ENCODE measurements around the gene BAIAP2L2. TPM values are rescaled to one million over a fixed set of nuclear protein-coding genes. Genes with fewer than 3 reads are reported as not detected.

BAIAP2L2 gene
- total and polyA plus RNA-seq, 10 of the 15 experiments (the other 5 are each of a cell fraction or from before 2014, with no cell fraction given) = 0.08 to 0.38 (median 0.14) TPM; not detected in 6

- H3K9ac ChIP-seq (ENCODE audit: control insufficient read depth, insufficient read depth, low read length) = no peak overlapping the region
- H3K27me3 ChIP-seq (replicated peaks in 1 of 2; ENCODE audit: control insufficient read depth in 2 of 2, insufficient read depth in 2 of 2, low read length in 1 of 2) = no peaks in the 10 kb centered on the region
- no peak for TF ChIP-seq CREB1 (IDR thresholded peaks at IDR 0.05; ENCODE audit: low read depth)
- no peak for TF ChIP-seq PAX5 (IDR thresholded peaks at IDR 0.05; ENCODE audit: borderline replicate concordance, low read depth, low read length)
- no peak for FAIRE-seq
- ChIA-PET RAD21 (ENCODE audit: unreplicated experiment) (interaction anchor here (1.4 kb wide), 1 partner anchor 19 kb away, joined by 4 read pairs; no protein-coding TSS in a partner anchor), CTCF (interaction anchor here (1.9 kb wide), 1 partner anchor 19 kb away, joined by 4 read pairs; no protein-coding TSS in a partner anchor), SMC1A (ENCODE audit: uncharacterized antibody, unreplicated experiment) (interaction anchor here (1.0 kb wide), 1 partner anchor 234 kb away, joined by 4 read pairs; no protein-coding TSS in a partner anchor), POLR2A (interaction anchor here (0.6 kb wide), 1 partner anchor 364 kb away, joined by 4 read pairs; no protein-coding TSS in a partner anchor)
- H3K9me3 ChIP-seq (replicated peaks; ENCODE audit: control insufficient read depth, insufficient read depth, low read length) = no peaks in the 10 kb centered on the region
- no peaks in the 10 kb centered on the region for H3K79me2 ChIP-seq (ENCODE audit: control insufficient read depth, insufficient read depth, low read length)
- no peak for ATAC-seq
- 86% methylated on average over 21 of the region's 22 CpGs for WGBS (ENCODE audit: insufficient coverage, insufficient replicate concordance, low lambda C conversion rate, missing lambda C conversion rate)
- DNase-seq (ENCODE audit: low read depth, low spot score) = no peak
- H4K20me1 ChIP-seq (ENCODE audit: control insufficient read depth, insufficient read depth) = no peaks in the 10 kb centered on the region
- no peaks in the 10 kb centered on the region for H3K4me1 ChIP-seq (ENCODE audit: control insufficient read depth, insufficient read depth, low read length)
- in situ Hi-C loops (cut with MboI) = no loop called here
- intact Hi-C loops (cut with micrococcal nuclease; ENCODE audit: unreplicated experiment) = no loop called here
- BruUV-seq (replicated peaks) = no TSS peak
- H3K4me2 ChIP-seq (ENCODE audit: control insufficient read depth, insufficient read depth) = no peak overlapping the region
- H3K27ac ChIP-seq (ENCODE audit: control insufficient read depth, insufficient read depth) = no peak overlapping the region
- no peak overlapping the region for H2AFZ ChIP-seq (ENCODE audit: control insufficient read depth, low read depth, low read length)
- no peaks in the 10 kb centered on the region; a peak in 2 of 4 replicates for H3K36me3 ChIP-seq (ENCODE audit: control insufficient read depth in 2 of 2, insufficient read depth in 2 of 2, low read length in 1 of 2)
- no peak overlapping the region for H3K4me3 ChIP-seq
These were observed 38.8 kb downstream of the BAIAP2L2 start for GRCh38 chr22:38071421-38072321.

GRCh38 chr22:38070250-38070921 is 40.1 kb downstream of the BAIAP2L2 start:
- ChIA-PET POLR2A (no interaction called here), SMC1A (ENCODE audit: uncharacterized antibody, unreplicated experiment) (no interaction called here), RAD21 (ENCODE audit: unreplicated experiment) (interaction anchor here (0.6 kb wide), 1 partner anchor 252 kb away, joined by 3 read pairs; no protein-coding TSS in a partner anchor), CTCF (interaction anchor here (1.9 to 3.1 kb wide), 2 partner anchors 17 to 18 kb away, joined by 4 to 17 read pairs; no protein-coding TSS in a partner anchor)
- no peak overlapping the region for H2AFZ ChIP-seq (ENCODE audit: control insufficient read depth, low read depth, low read length)
- H4K20me1 ChIP-seq (ENCODE audit: control insufficient read depth, insufficient read depth) = no peaks in the 10 kb centered on the region
- no peak overlapping the region for H3K4me3 ChIP-seq
- no peak for FAIRE-seq
- H3K79me2 ChIP-seq (ENCODE audit: control insufficient read depth, insufficient read depth, low read length) = no peaks in the 10 kb centered on the region
- no peaks in the 10 kb centered on the region for H3K27me3 ChIP-seq (replicated peaks in 1 of 2; ENCODE audit: control insufficient read depth in 2 of 2, insufficient read depth in 2 of 2, low read length in 1 of 2)
- intact Hi-C loops (cut with micrococcal nuclease; ENCODE audit: unreplicated experiment) (no loop called here), in situ Hi-C loops (cut with MboI) (no loop called here)
- no peak overlapping the region for H3K4me2 ChIP-seq (ENCODE audit: control insufficient read depth, insufficient read depth)
- DNase-seq (ENCODE audit: low read depth, low spot score) = no peak
- H3K4me1 ChIP-seq (ENCODE audit: control insufficient read depth, insufficient read depth, low read length) = no peaks in the 10 kb centered on the region
- TF ChIP-seq SIX5 (IDR thresholded peaks at IDR 0.05; ENCODE audit: low read depth, low read length, severe bottlenecking) (no peak), MEF2B (IDR thresholded peaks at IDR 0.05; ENCODE audit: partially characterized antibody, poor library complexity, severe bottlenecking) (no peak), EP300 (IDR thresholded peaks at IDR 0.05; ENCODE audit: borderline replicate concordance in 1 of 2, control insufficient read depth in 1 of 2, low read depth in 2 of 2, low read length in 2 of 2) (no peak), SUPT20H (IDR thresholded peaks at IDR 0.05; ENCODE audit: borderline replicate concordance, control insufficient read depth, low read depth, low read length) (no peak)
- H3K36me3 ChIP-seq (ENCODE audit: control insufficient read depth in 2 of 2, insufficient read depth in 2 of 2, low read length in 1 of 2) = no peaks in the 10 kb centered on the region; a peak in 3 of 4 replicates
- ATAC-seq = no peak
- H3K9ac ChIP-seq (ENCODE audit: control insufficient read depth, insufficient read depth, low read length) = no peak overlapping the region
- no TSS peak for BruUV-seq (replicated peaks)
- no peak overlapping the region for H3K27ac ChIP-seq (ENCODE audit: control insufficient read depth, insufficient read depth)
- 82% methylated on average over 11 of the region's 11 CpGs for WGBS (ENCODE audit: insufficient coverage, insufficient replicate concordance, low lambda C conversion rate, missing lambda C conversion rate)
- H3K9me3 ChIP-seq (replicated peaks; ENCODE audit: control insufficient read depth, insufficient read depth, low read length) = no peaks in the 10 kb centered on the region

Data from GM12878 (cell line).